ENCODE measurements around the gene RASGRP4. TPM values are rescaled to one million over a fixed set of nuclear protein-coding genes. Genes with fewer than 3 reads are reported as not detected.

The RASGRP4 gene
- total and polyA plus RNA-seq, 10 donors: 1.7 to 59.9 (median 19.5) TPM

DNA sequence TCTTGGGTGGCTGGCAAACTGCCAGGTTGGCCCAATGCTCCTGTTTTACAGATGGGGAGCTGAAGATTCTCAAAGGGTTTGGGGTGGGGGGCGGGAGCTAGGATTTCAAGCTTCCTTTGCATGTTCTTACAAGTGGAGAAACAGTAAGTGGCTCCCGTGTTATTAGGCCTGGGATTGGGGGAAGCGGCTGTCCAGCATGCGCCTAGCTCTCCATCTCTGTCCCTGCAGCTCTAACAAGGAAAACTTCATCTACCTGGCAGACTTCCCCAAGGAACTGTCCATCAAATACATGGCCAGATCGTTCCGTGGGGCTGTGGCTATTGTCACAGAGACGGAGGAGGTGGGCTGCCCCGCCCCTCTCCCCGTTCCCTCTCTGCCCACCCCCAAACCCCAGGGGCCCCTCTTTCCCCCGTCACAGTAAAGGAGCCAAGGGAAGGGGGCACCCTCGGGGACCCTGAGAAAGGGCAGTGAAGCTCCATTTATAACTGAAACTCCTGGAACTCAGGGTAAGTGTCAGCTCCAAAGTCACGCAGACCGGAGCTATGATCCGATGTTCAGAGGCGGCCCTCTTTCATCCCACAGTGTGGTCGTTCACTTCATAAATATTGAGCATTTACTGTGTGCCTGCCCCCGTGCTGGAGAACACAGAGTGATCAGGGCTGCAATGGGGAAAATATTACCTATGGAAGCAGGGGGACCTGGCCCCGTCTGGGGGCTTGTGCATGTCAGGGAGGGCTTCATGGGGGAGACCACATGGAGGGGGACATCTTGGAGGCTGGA, 66.6 kb downstream of the RASGRP4 start:
- H3K27me3 ChIP-seq (replicated peaks in 1 of 7): peaks cover 0 to 43% (median 4%) of the 10 kb centered on the region in 7 donors

More for the DNA sequence above, 66.6 kb downstream of the RASGRP4 start:
- Histone ChIP-seq H3K4me1 (peaks cover 8 to 24% (median 19%) of the 10 kb centered on the region in 6 donors), H3K36me3 (no peaks in the 10 kb centered on the region), H3K27ac (no peak overlapping the region), H3K4me3 (no peak overlapping the region), H3K9me3 (no peaks in the 10 kb centered on the region)
- TF ChIP-seq POLR2AphosphoS5 (IDR thresholded peaks at IDR 0.05) (no peak), POLR2A (IDR thresholded peaks at IDR 0.05) (no peak)
- TF ChIP-seq, protein P1, sequence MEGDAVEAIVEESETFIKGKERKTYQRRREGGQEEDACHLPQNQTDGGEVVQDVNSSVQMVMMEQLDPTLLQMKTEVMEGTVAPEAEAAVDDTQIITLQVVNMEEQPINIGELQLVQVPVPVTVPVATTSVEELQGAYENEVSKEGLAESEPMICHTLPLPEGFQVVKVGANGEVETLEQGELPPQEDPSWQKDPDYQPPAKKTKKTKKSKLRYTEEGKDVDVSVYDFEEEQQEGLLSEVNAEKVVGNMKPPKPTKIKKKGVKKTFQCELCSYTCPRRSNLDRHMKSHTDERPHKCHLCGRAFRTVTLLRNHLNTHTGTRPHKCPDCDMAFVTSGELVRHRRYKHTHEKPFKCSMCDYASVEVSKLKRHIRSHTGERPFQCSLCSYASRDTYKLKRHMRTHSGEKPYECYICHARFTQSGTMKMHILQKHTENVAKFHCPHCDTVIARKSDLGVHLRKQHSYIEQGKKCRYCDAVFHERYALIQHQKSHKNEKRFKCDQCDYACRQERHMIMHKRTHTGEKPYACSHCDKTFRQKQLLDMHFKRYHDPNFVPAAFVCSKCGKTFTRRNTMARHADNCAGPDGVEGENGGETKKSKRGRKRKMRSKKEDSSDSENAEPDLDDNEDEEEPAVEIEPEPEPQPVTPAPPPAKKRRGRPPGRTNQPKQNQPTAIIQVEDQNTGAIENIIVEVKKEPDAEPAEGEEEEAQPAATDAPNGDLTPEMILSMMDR (IDR thresholded peaks at IDR 0.05 in 8 of 11, conservative IDR thresholded peaks at IDR 0.05 in 3 of 11): no peak
- intact Hi-C loops (cut with DNase I; ENCODE audit: low total_unique reads): no loop called here
- no peak for DNase-seq
- WGBS, 5 donors: 54 to 59% (median 56%) methylated on average over 18 of the region's 18 CpGs

Other genes starting within 250 kb of the RASGRP4 start
- gene DPF1, start 202.0 kb downstream of the RASGRP4 start, total RNA-seq: not detected
- under 1 TPM; 0.04 to 0.06 (median 0.06) TPM for gene DPF1, start 202.0 kb downstream of the RASGRP4 start, polyA plus RNA-seq
- 100 to 1,000 TPM in 2 of 7 donors, 10 to 100 TPM in 5; 26.1 to 102 (median 54.5) TPM for gene PPP1R14A, start 169.8 kb downstream of the RASGRP4 start, total RNA-seq
- 100 to 1,000 TPM in 1 of 3 donors, 10 to 100 TPM in 2; 66.7 to 145 (median 97.2) TPM for gene PPP1R14A, start 169.8 kb downstream of the RASGRP4 start, polyA plus RNA-seq
- 10 to 100 TPM; 41.2 to 87.8 (median 59.5) TPM for gene SPINT2, start 161.6 kb downstream of the RASGRP4 start, total RNA-seq
- 10 to 100 TPM; 63.2 to 82.9 (median 65.6) TPM for gene SPINT2, start 161.6 kb downstream of the RASGRP4 start, polyA plus RNA-seq
- 1 to 10 TPM in 5 of 7 donors, not detected in 2; 3.2 to 6.1 (median 4.1) TPM for gene C19orf33, start 122.0 kb downstream of the RASGRP4 start, total RNA-seq
- 10 to 100 TPM; 11.0 to 53.6 (median 11.2) TPM for gene C19orf33, start 122.0 kb downstream of the RASGRP4 start, polyA plus RNA-seq
- 10 to 100 TPM; 31.4 to 40.6 (median 38.4) TPM for gene YIF1B, start 110.3 kb downstream of the RASGRP4 start, total RNA-seq
- 10 to 100 TPM; 41.2 to 56.7 (median 46.6) TPM for gene YIF1B, start 110.3 kb downstream of the RASGRP4 start, polyA plus RNA-seq
- gene KCNK6, start 106.4 kb downstream of the RASGRP4 start, total RNA-seq: 10 to 100 TPM; 11.8 to 25.9 (median 17.8) TPM
- 1 to 10 TPM; 3.8 to 9.3 (median 4.5) TPM for gene KCNK6, start 106.4 kb downstream of the RASGRP4 start, polyA plus RNA-seq
- gene CATSPERG, start 90.4 kb downstream of the RASGRP4 start, total RNA-seq: 10 to 100 TPM in 2 of 7 donors, 1 to 10 TPM in 5; 4.0 to 10.7 (median 7.4) TPM
- gene CATSPERG, start 90.4 kb downstream of the RASGRP4 start, polyA plus RNA-seq: 1 to 10 TPM; 1.8 to 4.4 (median 1.9) TPM
- gene PSMD8, start 51.6 kb downstream of the RASGRP4 start, total RNA-seq: 100 to 1,000 TPM in 3 of 7 donors, 10 to 100 TPM in 4; 80.1 to 144 (median 85.1) TPM
- 10 to 100 TPM; 39.0 to 68.1 (median 64.2) TPM for gene PSMD8, start 51.6 kb downstream of the RASGRP4 start, polyA plus RNA-seq
- gene GGN, start 38.2 kb downstream of the RASGRP4 start, total RNA-seq: not detected
- gene GGN, start 38.2 kb downstream of the RASGRP4 start, polyA plus RNA-seq: under 1 TPM in 2 of 3 donors, not detected in 1; 0.08 to 0.19 TPM
- gene SPRED3, start 37.5 kb downstream of the RASGRP4 start, total RNA-seq: 1 to 10 TPM in 1 of 7 donors, under 1 TPM in 5, not detected in 1; 0.14 to 1.2 (median 0.47) TPM
- under 1 TPM; 0.03 to 0.46 (median 0.45) TPM for gene SPRED3, start 37.5 kb downstream of the RASGRP4 start, polyA plus RNA-seq
- gene FAM98C, start 23.1 kb downstream of the RASGRP4 start, total RNA-seq: 10 to 100 TPM; 18.0 to 26.1 (median 20.4) TPM
- gene FAM98C, start 23.1 kb downstream of the RASGRP4 start, polyA plus RNA-seq: 10 to 100 TPM; 25.2 to 27.4 (median 26.1) TPM
- 1 to 10 TPM in 5 of 7 donors, under 1 TPM in 2; 0.32 to 3.0 (median 1.4) TPM for gene RYR1, start 7.5 kb upstream of the RASGRP4 start, total RNA-seq
- 1 to 10 TPM in 1 of 3 donors, under 1 TPM in 2; 0.32 to 3.2 (median 0.39) TPM for gene RYR1, start 7.5 kb upstream of the RASGRP4 start, polyA plus RNA-seq
- 100 to 1,000 TPM in 4 of 7 donors, 10 to 100 TPM in 3; 58.2 to 163 (median 122) TPM for gene MAP4K1, start 191.7 kb upstream of the RASGRP4 start, total RNA-seq
- 100 to 1,000 TPM in 2 of 3 donors, 10 to 100 TPM in 1; 81.3 to 161 (median 153) TPM for gene MAP4K1, start 191.7 kb upstream of the RASGRP4 start, polyA plus RNA-seq
- gene EIF3K, start 193.0 kb upstream of the RASGRP4 start, total RNA-seq: 100 to 1,000 TPM; 232 to 538 (median 244) TPM
- 100 to 1,000 TPM; 276 to 365 (median 328) TPM for gene EIF3K, start 193.0 kb upstream of the RASGRP4 start, polyA plus RNA-seq
- gene ACTN4, start 221.4 kb upstream of the RASGRP4 start, total RNA-seq: 100 to 1,000 TPM; 360 to 621 (median 487) TPM
- 100 to 1,000 TPM in 1 of 3 donors, 10 to 100 TPM in 2; 39.3 to 185 (median 51.2) TPM for gene ACTN4, start 221.4 kb upstream of the RASGRP4 start, polyA plus RNA-seq